ENCODE measurements around the gene PKD1L1. TPM values are rescaled to one million over a fixed set of nuclear protein-coding genes. Genes with fewer than 3 reads are reported as not detected.

PKD1L1 gene
- total and polyA plus RNA-seq, 7 donors, result 0.16 to 1.2 (median 0.63) TPM; not detected in 1

GRCh38 chr7:47890125-47890524 lies 58.1 kb downstream of the PKD1L1 start:
- Histone ChIP-seq H3K27ac (no peak overlapping the region), H3K4me3 (no peak overlapping the region), H3K27me3 (no peaks in the 10 kb centered on the region), H3K4me1 (no peaks in the 10 kb centered on the region), H3K9me3 (no peaks in the 10 kb centered on the region), H3K36me3 (no peaks in the 10 kb centered on the region)
- no peak for DNase-seq
- WGBS, 2 donors, result 90 to 92% methylated on average over 8 of the region's 8 CpGs
- intact Hi-C loops (cut with DNase I), result no loop called here
- TF ChIP-seq POLR2AphosphoS5 (IDR thresholded peaks at IDR 0.05) (no peak), POLR2A (IDR thresholded peaks at IDR 0.05) (no peak), EP300 (IDR thresholded peaks at IDR 0.05) (no peak), CTCF (IDR thresholded peaks at IDR 0.05) (no peak)

DNA sequence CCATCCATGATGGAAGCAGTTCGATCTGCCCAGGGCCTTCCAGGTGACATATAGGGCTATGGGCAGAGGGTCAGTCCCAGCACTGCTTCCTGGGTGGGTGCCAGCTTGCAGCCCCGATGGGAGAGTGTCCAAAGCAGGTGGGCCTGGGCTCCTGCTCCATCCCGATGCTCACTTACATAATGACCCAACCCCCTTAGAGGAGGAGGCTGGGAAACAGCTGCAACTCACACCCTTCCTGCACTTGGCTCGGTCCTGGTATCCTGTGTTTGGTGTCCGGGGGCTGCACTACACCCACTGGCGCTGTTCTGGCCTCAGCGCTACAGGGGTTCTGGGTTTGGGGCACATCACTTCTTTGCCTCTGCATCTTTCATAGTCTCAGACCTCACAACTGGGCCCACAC lies 58.5 kb downstream of the PKD1L1 start:
- Histone ChIP-seq H3K9me3 (no peaks in the 10 kb centered on the region), H3K36me3 (no peaks in the 10 kb centered on the region), H3K27me3 (no peaks in the 10 kb centered on the region), H3K4me3 (no peak overlapping the region), H3K4me1 (no peaks in the 10 kb centered on the region), H3K27ac (no peak overlapping the region)
- intact Hi-C loops (cut with DNase I), result no loop called here
- no peak for DNase-seq
- TF ChIP-seq POLR2A (IDR thresholded peaks at IDR 0.05) (no peak), POLR2AphosphoS5 (IDR thresholded peaks at IDR 0.05) (no peak), EP300 (IDR thresholded peaks at IDR 0.05) (no peak), CTCF (IDR thresholded peaks at IDR 0.05) (no peak)
- 89 to 92% methylated on average over 7 of the region's 7 CpGs for WGBS, 2 donors

DNA sequence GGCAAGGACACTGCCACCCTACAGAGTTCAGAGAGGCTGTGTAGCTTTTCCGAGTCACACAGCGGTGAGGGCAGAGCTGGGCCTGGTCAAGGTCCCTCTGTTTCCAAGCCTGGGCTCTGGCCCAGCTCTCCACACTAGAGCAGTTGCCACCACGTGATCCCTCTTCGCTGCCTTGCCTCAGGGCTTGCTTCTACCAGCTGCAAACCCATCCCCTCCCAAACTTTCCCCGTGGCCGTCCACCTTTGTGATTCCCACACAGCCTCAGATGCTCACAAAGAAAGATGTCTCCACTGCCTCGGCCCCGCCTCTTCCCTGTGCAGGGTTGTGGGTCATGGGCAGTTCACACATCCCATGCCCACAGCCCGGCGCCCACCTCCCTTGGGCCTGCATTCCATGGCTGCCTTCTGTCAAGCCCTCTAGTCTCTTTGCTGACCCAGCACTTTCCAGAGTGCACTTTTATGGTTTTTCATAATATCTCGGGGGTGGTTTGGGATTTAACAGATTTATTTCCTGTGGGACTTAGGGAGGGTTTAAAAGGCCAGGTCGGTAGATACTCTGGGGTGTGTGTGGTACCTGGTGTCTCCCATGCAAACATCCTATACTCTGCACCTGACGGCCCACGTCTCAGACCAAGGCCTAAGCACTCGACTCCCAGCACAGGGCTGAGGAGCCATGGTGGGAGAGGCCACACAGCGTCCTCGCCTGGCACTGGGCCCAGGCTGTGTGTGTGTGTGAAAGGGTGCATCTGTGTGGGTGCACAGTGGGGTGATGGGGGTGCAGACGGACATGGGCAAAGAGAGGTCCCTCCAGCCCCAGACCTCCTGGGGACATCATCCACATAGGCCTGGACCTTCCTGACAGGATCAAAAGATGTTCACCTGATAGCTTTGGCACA lies 59.6 kb downstream of the PKD1L1 start:
- H3K27ac ChIP-seq, result no peak overlapping the region
- 88 to 89% methylated on average over 18 of the region's 18 CpGs for WGBS, 2 donors
- no peaks in the 10 kb centered on the region for H3K27me3 ChIP-seq
- DNase-seq, result no peak
- no peaks in the 10 kb centered on the region for H3K4me1 ChIP-seq
- no peak overlapping the region for H3K4me3 ChIP-seq
- intact Hi-C loops (cut with DNase I), result no loop called here
- TF ChIP-seq POLR2A (IDR thresholded peaks at IDR 0.05) (no peak), CTCF (IDR thresholded peaks at IDR 0.05) (no peak), EP300 (IDR thresholded peaks at IDR 0.05) (no peak), POLR2AphosphoS5 (IDR thresholded peaks at IDR 0.05) (no peak)
- no peaks in the 10 kb centered on the region for H3K36me3 ChIP-seq
- H3K9me3 ChIP-seq, result no peaks in the 10 kb centered on the region

DNA sequence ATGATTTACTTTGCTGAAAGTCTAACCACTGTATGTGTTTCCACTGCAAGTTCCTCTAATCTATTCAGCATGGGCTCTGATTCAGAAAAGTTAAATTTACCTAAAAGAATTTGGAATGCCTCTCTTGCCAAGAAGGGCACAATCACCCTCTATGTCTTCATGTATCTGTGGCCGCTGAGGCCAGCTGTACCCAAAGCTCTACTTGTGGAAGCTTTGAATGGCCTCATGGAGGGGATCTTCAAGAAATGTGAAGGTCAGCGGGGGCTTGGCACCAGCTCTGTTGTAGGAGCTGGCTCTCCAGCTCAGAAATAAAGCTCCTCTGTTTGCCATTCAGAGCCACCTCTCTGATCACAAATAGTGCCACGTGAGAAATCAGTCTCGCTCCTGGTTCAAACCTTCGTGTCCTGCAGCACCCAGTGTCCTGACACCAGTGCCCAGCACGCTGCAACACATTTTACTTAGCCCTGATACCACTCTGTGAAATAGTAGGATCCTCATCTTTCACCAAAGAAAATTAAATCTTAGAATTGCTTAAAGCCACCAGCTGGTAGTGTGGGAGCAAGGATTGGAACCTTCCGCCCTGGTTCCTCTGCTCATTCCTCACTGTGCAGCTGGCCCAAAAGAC lies 61.1 kb downstream of the PKD1L1 start:
- H3K4me1 ChIP-seq, result no peaks in the 10 kb centered on the region
- TF ChIP-seq POLR2AphosphoS5 (IDR thresholded peaks at IDR 0.05) (no peak), EP300 (IDR thresholded peaks at IDR 0.05) (no peak), POLR2A (IDR thresholded peaks at IDR 0.05) (no peak), CTCF (IDR thresholded peaks at IDR 0.05) (no peak)
- intact Hi-C loops (cut with DNase I), result no loop called here
- H3K36me3 ChIP-seq, result no peaks in the 10 kb centered on the region
- H3K27ac ChIP-seq, result no peak overlapping the region
- WGBS, 2 donors, result 92 to 94% methylated on average over 7 of the region's 7 CpGs
- no peaks in the 10 kb centered on the region for H3K27me3 ChIP-seq
- H3K9me3 ChIP-seq, result no peaks in the 10 kb centered on the region
- DNase-seq, result no peak
- H3K4me3 ChIP-seq, result no peak overlapping the region

Data from sigmoid colon (tissue), 7 donors.